Measurements from ENCODE around the gene PPIP5K2. TPM values are rescaled to one million over a fixed set of nuclear protein-coding genes. Genes with fewer than 3 reads are reported as not detected.

The PPIP5K2 gene
- total RNA-seq, 1 donor from 2014 or later, result 38.6 TPM

GRCh38 chr5:103119070-103119764 is 884 bp upstream of the PPIP5K2 start:
- no peaks in the 10 kb centered on the region for H3K9me3 ChIP-seq (ENCODE audit: control insufficient read depth in 3 of 3, low read length in 3 of 3)
- H3K27me3 ChIP-seq (ENCODE audit: control insufficient read depth in 3 of 3, insufficient read depth in 3 of 3, low read length in 3 of 3), result no peaks in the 10 kb centered on the region
- H3K9ac ChIP-seq (ENCODE audit: low read depth in 1 of 3, low read length in 3 of 3), result peak overlapping the region; percentile 87 to 99 (median 96)
- peak overlapping the region; percentile 96 for H3K27ac ChIP-seq (ENCODE audit: low read depth, low read length)
- peak overlapping the region; percentile 97 to 99 (median 98) for H3K4me3 ChIP-seq (ENCODE audit: low read length in 3 of 3)
- H3K4me1 ChIP-seq (ENCODE audit: control insufficient read depth in 3 of 3, insufficient read depth in 3 of 3, low read length in 3 of 3), result peaks cover 4 to 17% (median 5%) of the 10 kb centered on the region in 3 donors
- no peaks in the 10 kb centered on the region for H3K36me3 ChIP-seq (ENCODE audit: control insufficient read depth in 3 of 3, insufficient read depth in 3 of 3, low read length in 3 of 3)

- peaks cover 4 to 17% (median 5%) of the 10 kb centered on the region in 3 donors for H3K4me1 ChIP-seq (ENCODE audit: control insufficient read depth in 3 of 3, insufficient read depth in 3 of 3, low read length in 3 of 3)
- no peaks in the 10 kb centered on the region for H3K27me3 ChIP-seq (ENCODE audit: control insufficient read depth in 3 of 3, insufficient read depth in 3 of 3, low read length in 3 of 3)
- peak overlapping the region; percentile 96 for H3K27ac ChIP-seq (ENCODE audit: low read depth, low read length)
- H3K9me3 ChIP-seq (ENCODE audit: control insufficient read depth in 3 of 3, low read length in 3 of 3), result no peaks in the 10 kb centered on the region
- no peaks in the 10 kb centered on the region for H3K36me3 ChIP-seq (ENCODE audit: control insufficient read depth in 3 of 3, insufficient read depth in 3 of 3, low read length in 3 of 3)
- peak overlapping the region; percentile 97 to 99 (median 98) for H3K4me3 ChIP-seq (ENCODE audit: low read length in 3 of 3)
- H3K9ac ChIP-seq (ENCODE audit: low read depth in 1 of 3, low read length in 3 of 3), result peak overlapping the region; percentile 87 to 99 (median 96)
Observed at GRCh38 chr5:103120607-103121200, 603 bp downstream of the PPIP5K2 start.

- Histone ChIP-seq H3K4me1 (ENCODE audit: control insufficient read depth in 3 of 3, insufficient read depth in 3 of 3, low read length in 3 of 3) (peaks cover 4 to 17% (median 5%) of the 10 kb centered on the region in 3 donors), H3K27ac (ENCODE audit: low read depth, low read length) (no peak overlapping the region), H3K27me3 (ENCODE audit: control insufficient read depth in 3 of 3, insufficient read depth in 3 of 3, low read length in 3 of 3) (no peaks in the 10 kb centered on the region), H3K36me3 (ENCODE audit: control insufficient read depth in 3 of 3, insufficient read depth in 3 of 3, low read length in 3 of 3) (no peaks in the 10 kb centered on the region), H3K4me3 (ENCODE audit: low read length in 3 of 3) (no peak overlapping the region), H3K9ac (ENCODE audit: low read depth in 1 of 3, low read length in 3 of 3) (no peak overlapping the region), H3K9me3 (ENCODE audit: control insufficient read depth in 3 of 3, low read length in 3 of 3) (no peaks in the 10 kb centered on the region)
Observed at GRCh38 chr5:103122242-103122641, 2.1 kb downstream of the PPIP5K2 start.

- Histone ChIP-seq H3K9ac (ENCODE audit: low read depth in 1 of 3, low read length in 3 of 3) (no peak overlapping the region), H3K9me3 (ENCODE audit: control insufficient read depth in 3 of 3, low read length in 3 of 3) (no peaks in the 10 kb centered on the region), H3K27ac (ENCODE audit: low read depth, low read length) (no peak overlapping the region), H3K27me3 (ENCODE audit: control insufficient read depth in 3 of 3, insufficient read depth in 3 of 3, low read length in 3 of 3) (no peaks in the 10 kb centered on the region), H3K4me1 (ENCODE audit: control insufficient read depth in 3 of 3, insufficient read depth in 3 of 3, low read length in 3 of 3) (peaks cover 0 to 2% (median 0%) of the 10 kb centered on the region in 3 donors), H3K36me3 (ENCODE audit: control insufficient read depth in 3 of 3, insufficient read depth in 3 of 3, low read length in 3 of 3) (no peaks in the 10 kb centered on the region), H3K4me3 (ENCODE audit: low read length in 3 of 3) (no peak overlapping the region)
Observed at GRCh38 chr5:103126557-103126956, 6.5 kb downstream of the PPIP5K2 start.

GRCh38 chr5:103127292-103127817 is 7.3 kb downstream of the PPIP5K2 start:
- H3K4me3 ChIP-seq (ENCODE audit: low read length in 3 of 3), result no peak overlapping the region

GRCh38 chr5:103128202-103128601 is 8.1 kb downstream of the PPIP5K2 start:
- no peak overlapping the region for H3K4me3 ChIP-seq (ENCODE audit: low read length in 3 of 3)
- no peak overlapping the region for H3K27ac ChIP-seq (ENCODE audit: low read depth, low read length)
- H3K27me3 ChIP-seq (ENCODE audit: control insufficient read depth in 3 of 3, insufficient read depth in 3 of 3, low read length in 3 of 3), result no peaks in the 10 kb centered on the region
- no peaks in the 10 kb centered on the region for H3K4me1 ChIP-seq (ENCODE audit: control insufficient read depth in 3 of 3, insufficient read depth in 3 of 3, low read length in 3 of 3)
- H3K36me3 ChIP-seq (ENCODE audit: control insufficient read depth in 3 of 3, insufficient read depth in 3 of 3, low read length in 3 of 3), result no peaks in the 10 kb centered on the region
- no peaks in the 10 kb centered on the region for H3K9me3 ChIP-seq (ENCODE audit: control insufficient read depth in 3 of 3, low read length in 3 of 3)
- H3K9ac ChIP-seq (ENCODE audit: low read depth in 1 of 3, low read length in 3 of 3), result no peak overlapping the region

More at GRCh38 chr5:103127292-103127817, 7.3 kb downstream of the PPIP5K2 start:
- Histone ChIP-seq H3K27me3 (ENCODE audit: control insufficient read depth in 3 of 3, insufficient read depth in 3 of 3, low read length in 3 of 3) (no peaks in the 10 kb centered on the region), H3K4me1 (ENCODE audit: control insufficient read depth in 3 of 3, insufficient read depth in 3 of 3, low read length in 3 of 3) (peaks cover 0 to under 1% (median 0%) of the 10 kb centered on the region in 3 donors), H3K9ac (ENCODE audit: low read depth in 1 of 3, low read length in 3 of 3) (no peak overlapping the region), H3K27ac (ENCODE audit: low read depth, low read length) (no peak overlapping the region), H3K9me3 (ENCODE audit: control insufficient read depth in 3 of 3, low read length in 3 of 3) (no peaks in the 10 kb centered on the region), H3K36me3 (ENCODE audit: control insufficient read depth in 3 of 3, insufficient read depth in 3 of 3, low read length in 3 of 3) (no peaks in the 10 kb centered on the region)

- H3K27ac ChIP-seq (ENCODE audit: low read depth, low read length), result no peak overlapping the region
- H3K4me3 ChIP-seq (ENCODE audit: low read length in 3 of 3), result no peak overlapping the region
- H3K9me3 ChIP-seq (ENCODE audit: control insufficient read depth in 3 of 3, low read length in 3 of 3), result no peaks in the 10 kb centered on the region
- no peaks in the 10 kb centered on the region for H3K4me1 ChIP-seq (ENCODE audit: control insufficient read depth in 3 of 3, insufficient read depth in 3 of 3, low read length in 3 of 3)
- peaks cover 0 to 5% (median 0%) of the 10 kb centered on the region in 3 donors for H3K36me3 ChIP-seq (ENCODE audit: control insufficient read depth in 3 of 3, insufficient read depth in 3 of 3, low read length in 3 of 3)
- no peak overlapping the region for H3K9ac ChIP-seq (ENCODE audit: low read depth in 1 of 3, low read length in 3 of 3)
- no peaks in the 10 kb centered on the region for H3K27me3 ChIP-seq (ENCODE audit: control insufficient read depth in 3 of 3, insufficient read depth in 3 of 3, low read length in 3 of 3)
Observed at GRCh38 chr5:103132684-103133083, 12.6 kb downstream of the PPIP5K2 start.

GRCh38 chr5:103133231-103133630 is 13.1 kb downstream of the PPIP5K2 start:
- Histone ChIP-seq H3K9ac (ENCODE audit: low read depth in 1 of 3, low read length in 3 of 3) (no peak overlapping the region), H3K4me3 (ENCODE audit: low read length in 3 of 3) (no peak overlapping the region), H3K4me1 (ENCODE audit: control insufficient read depth in 3 of 3, insufficient read depth in 3 of 3, low read length in 3 of 3) (no peaks in the 10 kb centered on the region), H3K27ac (ENCODE audit: low read depth, low read length) (no peak overlapping the region), H3K27me3 (ENCODE audit: control insufficient read depth in 3 of 3, insufficient read depth in 3 of 3, low read length in 3 of 3) (no peaks in the 10 kb centered on the region), H3K9me3 (ENCODE audit: control insufficient read depth in 3 of 3, low read length in 3 of 3) (no peaks in the 10 kb centered on the region), H3K36me3 (ENCODE audit: control insufficient read depth in 3 of 3, insufficient read depth in 3 of 3, low read length in 3 of 3) (peaks cover 0 to 5% (median 0%) of the 10 kb centered on the region in 3 donors)

GRCh38 chr5:103135461-103135860 is 15.4 kb downstream of the PPIP5K2 start:
- Histone ChIP-seq H3K4me3 (ENCODE audit: low read length in 3 of 3) (no peak overlapping the region), H3K27me3 (ENCODE audit: control insufficient read depth in 3 of 3, insufficient read depth in 3 of 3, low read length in 3 of 3) (no peaks in the 10 kb centered on the region), H3K9me3 (ENCODE audit: control insufficient read depth in 3 of 3, low read length in 3 of 3) (no peaks in the 10 kb centered on the region), H3K9ac (ENCODE audit: low read depth in 1 of 3, low read length in 3 of 3) (no peak overlapping the region), H3K4me1 (ENCODE audit: control insufficient read depth in 3 of 3, insufficient read depth in 3 of 3, low read length in 3 of 3) (no peaks in the 10 kb centered on the region), H3K36me3 (ENCODE audit: control insufficient read depth in 3 of 3, insufficient read depth in 3 of 3, low read length in 3 of 3) (peaks cover 0 to 6% (median 5%) of the 10 kb centered on the region in 3 donors), H3K27ac (ENCODE audit: low read depth, low read length) (no peak overlapping the region)

GRCh38 chr5:103138202-103138690 is 18.1 kb downstream of the PPIP5K2 start:
- H3K9me3 ChIP-seq (ENCODE audit: control insufficient read depth in 3 of 3, low read length in 3 of 3), result no peaks in the 10 kb centered on the region
- H3K4me3 ChIP-seq (ENCODE audit: low read length in 3 of 3), result no peak overlapping the region
- peaks cover 0 to 6% (median 5%) of the 10 kb centered on the region in 3 donors for H3K36me3 ChIP-seq (ENCODE audit: control insufficient read depth in 3 of 3, insufficient read depth in 3 of 3, low read length in 3 of 3)
- no peak overlapping the region for H3K9ac ChIP-seq (ENCODE audit: low read depth in 1 of 3, low read length in 3 of 3)
- H3K27me3 ChIP-seq (ENCODE audit: control insufficient read depth in 3 of 3, insufficient read depth in 3 of 3, low read length in 3 of 3), result no peaks in the 10 kb centered on the region
- no peaks in the 10 kb centered on the region for H3K4me1 ChIP-seq (ENCODE audit: control insufficient read depth in 3 of 3, insufficient read depth in 3 of 3, low read length in 3 of 3)
- H3K27ac ChIP-seq (ENCODE audit: low read depth, low read length), result no peak overlapping the region
